Caco-2 (cell line): ENCODE data around the gene ATXN2L. TPM values are rescaled to one million over a fixed set of nuclear protein-coding genes. Genes with fewer than 3 reads are reported as not detected.
A peak's percentile ranks its signal among the peaks of the same experiment; 100 is the strongest.

ENCODE experiments used
- BruUV-seq: library from RNA; stranded (reverse); fragments of 400-500 nt; replicated peaks from 2 replicates; lab custom pipeline; 2021; lab: Mats Ljungman, UMichigan
- CTCF ChIA-PET: fragments of 300-600 bp; sonication (Branson Sonifier 250); formaldehyde crosslinking; loops from one replicate; lab custom pipeline; 2022; ENCODE audit warnings: antibody characterized with exemption; lab: Charles Lee
- POLR2A ChIA-PET: fragments of 300-600 bp; sonication (Branson Sonifier 250); formaldehyde crosslinking; loops from one replicate; lab custom pipeline; 2022; ENCODE audit warnings: antibody characterized with exemption; lab: Charles Lee
- DNase-seq, 2 experiments: peaks; one replicate each; pipeline versions ENCODE4 v3.0.0 to v3.0.0-alpha.2; 2020 to 2022
- H3K27me3 ChIP-seq: replicated peaks from 2 replicates; pipeline ENCODE4 v1.6.0; 2011; ENCODE audit warnings: low read length; ENCODE audit not compliant: control insufficient read depth, insufficient read depth
- H3K36me3 ChIP-seq: 2 replicates; pipeline ENCODE4 v1.5.1; 2011; ENCODE audit warnings: low read length; ENCODE audit not compliant: control insufficient read depth, insufficient read depth
- H3K4me1 ChIP-seq: fragments of 250-450 bp; sonication (Bioruptor Pico); 2 replicates; pipeline ENCODE4 v1.5.1; 2020; ENCODE audit warnings: mild to moderate bottlenecking
- H3K4me3 ChIP-seq: 2 replicates; pipeline ENCODE4 v1.5.1; 2011; ENCODE audit warnings: low read depth, mild to moderate bottlenecking, control low read depth, low read length
- H3K9me3 ChIP-seq: fragments of 250-450 bp; sonication (Bioruptor Pico); 2 replicates; pipeline ENCODE4 v1.5.1; 2020; ENCODE audit warnings: mild to moderate bottlenecking, moderate library complexity
- H3K27ac Mint-ChIP-seq: one replicate; pipeline ENCODE4 v1.8.0; 2022; ENCODE audit warnings: mixed read lengths; ENCODE audit not compliant: unreplicated experiment
- H3K27me3 Mint-ChIP-seq: one replicate; pipeline ENCODE4 v1.8.0; 2022; ENCODE audit warnings: mixed read lengths; ENCODE audit not compliant: insufficient read depth, unreplicated experiment
- H3K36me3 Mint-ChIP-seq: one replicate; pipeline ENCODE4 v1.8.0; 2022; ENCODE audit warnings: mild to moderate bottlenecking, mixed read lengths; ENCODE audit not compliant: insufficient read depth, unreplicated experiment
- H3K4me1 Mint-ChIP-seq: one replicate; pipeline ENCODE4 v1.8.0; 2022; ENCODE audit warnings: low read depth, mixed read lengths; ENCODE audit not compliant: unreplicated experiment
- H3K4me3 Mint-ChIP-seq: one replicate; pipeline ENCODE4 v1.8.0; 2022; ENCODE audit warnings: mild to moderate bottlenecking, moderate library complexity, mixed read lengths; ENCODE audit not compliant: unreplicated experiment
- H3K9me3 Mint-ChIP-seq: one replicate; pipeline ENCODE4 v1.8.0; 2022; ENCODE audit warnings: mixed read lengths; ENCODE audit not compliant: unreplicated experiment
- intact Hi-C: fragments of 100-400 bp; cut with micrococcal nuclease; formaldehyde crosslinking; loops from one replicate; pipeline ENCODE4 v1.10.0; 2022; ENCODE audit not compliant: unreplicated experiment
- total RNA-seq: library from RNA; stranded (reverse); gene quantifications from 2 replicates; pipeline ENCODE4 v1.2.3, GENCODE V29; 2022
- TF ChIP-seq, protein P1 (sequence below), 2 experiments: fragments of 200-600 bp in 1 of 2; IDR thresholded peaks; 1 replicate in 1 of 2; 2 replicates in 1 of 2; pipeline versions ENCODE4 v1.5.1 to v1.8.0; 2011 to 2022; ENCODE audit warnings: antibody characterized with exemption in 1 of 2, control low read depth in 1 of 2, inconsistent platforms in 1 of 2, low read depth in 1 of 2, low read length in 1 of 2, mild to moderate bottlenecking in 1 of 2, moderate library complexity in 1 of 2; ENCODE audit not compliant: insufficient read depth in 1 of 2, severe bottlenecking in 1 of 2, unreplicated experiment in 1 of 2

ATXN2L gene
- total RNA-seq, 1 experiment from 2014 or later = 352 TPM

DNA sequence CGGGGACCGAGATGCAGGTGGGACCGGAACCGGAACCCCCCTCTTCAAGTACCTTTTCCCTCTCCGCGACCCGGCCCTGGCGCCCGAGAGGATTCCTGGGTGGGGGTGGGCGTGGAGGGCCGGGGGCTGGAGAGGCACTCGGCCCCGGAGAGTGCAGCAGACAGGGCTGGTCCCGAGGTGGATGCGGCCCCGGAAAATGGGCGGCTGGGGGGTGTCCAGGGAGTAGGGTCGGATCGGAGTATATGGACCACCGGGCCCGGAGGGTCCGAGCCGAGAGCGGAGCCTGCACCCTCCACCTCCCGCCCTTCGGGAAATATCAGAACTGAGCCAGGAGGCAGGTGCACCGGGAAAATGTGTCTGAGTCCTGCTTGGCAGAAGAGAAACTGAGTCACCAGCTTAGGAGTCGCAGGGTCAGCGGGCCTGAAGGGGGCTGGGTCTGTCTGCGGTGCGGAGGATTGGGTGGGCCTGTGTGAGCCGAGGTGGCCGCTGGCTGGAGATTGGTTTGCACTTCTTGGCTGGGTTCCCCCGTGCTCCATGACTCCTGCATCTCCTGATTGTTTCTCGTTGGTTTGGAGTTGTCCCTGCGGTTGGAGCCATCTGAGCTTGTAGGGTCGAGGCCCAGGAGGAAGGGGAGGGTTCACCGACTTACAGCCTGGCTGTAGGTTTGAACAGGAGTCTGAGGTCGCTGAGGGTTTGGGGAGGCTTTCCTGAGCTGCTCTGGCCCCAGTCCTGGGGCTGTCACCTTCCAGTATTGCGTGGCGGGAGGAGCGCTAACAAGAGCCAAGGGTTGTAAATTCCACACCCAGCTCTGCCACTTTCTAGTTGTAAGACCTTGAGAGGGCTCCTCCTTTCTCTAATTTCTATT, 41.4 kb downstream of the ATXN2L start:
- Mint-ChIP-seq H3K36me3 (peaks cover 43% of the 10 kb centered on the region), H3K27me3 (no peaks in the 10 kb centered on the region), H3K9me3 (no peaks in the 10 kb centered on the region), H3K27ac (peak overlapping the region; percentile 96), H3K4me1 (peaks cover 13% of the 10 kb centered on the region), H3K4me3 (peak overlapping the region; percentile 94)
- ChIA-PET CTCF (interaction anchor here (1.9 kb wide), 1 partner anchor 81 kb away, joined by 8 read pairs; no protein-coding TSS in a partner anchor), POLR2A (interaction anchor here (1.1 to 1.5 kb wide), 2 partner anchors 16 to 109 kb away, joined by 3 to 6 read pairs; no protein-coding TSS in a partner anchor)
- H3K4me3 ChIP-seq = peak overlapping the region; percentile 48
- no peaks in the 10 kb centered on the region for H3K27me3 ChIP-seq
- TF ChIP-seq, protein P1, sequence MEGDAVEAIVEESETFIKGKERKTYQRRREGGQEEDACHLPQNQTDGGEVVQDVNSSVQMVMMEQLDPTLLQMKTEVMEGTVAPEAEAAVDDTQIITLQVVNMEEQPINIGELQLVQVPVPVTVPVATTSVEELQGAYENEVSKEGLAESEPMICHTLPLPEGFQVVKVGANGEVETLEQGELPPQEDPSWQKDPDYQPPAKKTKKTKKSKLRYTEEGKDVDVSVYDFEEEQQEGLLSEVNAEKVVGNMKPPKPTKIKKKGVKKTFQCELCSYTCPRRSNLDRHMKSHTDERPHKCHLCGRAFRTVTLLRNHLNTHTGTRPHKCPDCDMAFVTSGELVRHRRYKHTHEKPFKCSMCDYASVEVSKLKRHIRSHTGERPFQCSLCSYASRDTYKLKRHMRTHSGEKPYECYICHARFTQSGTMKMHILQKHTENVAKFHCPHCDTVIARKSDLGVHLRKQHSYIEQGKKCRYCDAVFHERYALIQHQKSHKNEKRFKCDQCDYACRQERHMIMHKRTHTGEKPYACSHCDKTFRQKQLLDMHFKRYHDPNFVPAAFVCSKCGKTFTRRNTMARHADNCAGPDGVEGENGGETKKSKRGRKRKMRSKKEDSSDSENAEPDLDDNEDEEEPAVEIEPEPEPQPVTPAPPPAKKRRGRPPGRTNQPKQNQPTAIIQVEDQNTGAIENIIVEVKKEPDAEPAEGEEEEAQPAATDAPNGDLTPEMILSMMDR (IDR thresholded peaks at IDR 0.05; ENCODE audit: insufficient read depth in 1 of 2, low read depth in 1 of 2, low read length in 1 of 2, severe bottlenecking in 1 of 2, unreplicated experiment in 1 of 2) = no peak
- no peak for DNase-seq
- no peaks in the 10 kb centered on the region; the same call in 1 of the 2 replicates for H3K36me3 ChIP-seq
- peaks cover 12% of the 10 kb centered on the region for H3K4me1 ChIP-seq
- H3K9me3 ChIP-seq = no peaks in the 10 kb centered on the region
- intact Hi-C loops = loop anchor here (1.0 to 5.0 kb wide), 3 partner anchors 15 to 83 kb away; partner anchors contain the start of gene TUFM
- no TSS peak for BruUV-seq

DNA sequence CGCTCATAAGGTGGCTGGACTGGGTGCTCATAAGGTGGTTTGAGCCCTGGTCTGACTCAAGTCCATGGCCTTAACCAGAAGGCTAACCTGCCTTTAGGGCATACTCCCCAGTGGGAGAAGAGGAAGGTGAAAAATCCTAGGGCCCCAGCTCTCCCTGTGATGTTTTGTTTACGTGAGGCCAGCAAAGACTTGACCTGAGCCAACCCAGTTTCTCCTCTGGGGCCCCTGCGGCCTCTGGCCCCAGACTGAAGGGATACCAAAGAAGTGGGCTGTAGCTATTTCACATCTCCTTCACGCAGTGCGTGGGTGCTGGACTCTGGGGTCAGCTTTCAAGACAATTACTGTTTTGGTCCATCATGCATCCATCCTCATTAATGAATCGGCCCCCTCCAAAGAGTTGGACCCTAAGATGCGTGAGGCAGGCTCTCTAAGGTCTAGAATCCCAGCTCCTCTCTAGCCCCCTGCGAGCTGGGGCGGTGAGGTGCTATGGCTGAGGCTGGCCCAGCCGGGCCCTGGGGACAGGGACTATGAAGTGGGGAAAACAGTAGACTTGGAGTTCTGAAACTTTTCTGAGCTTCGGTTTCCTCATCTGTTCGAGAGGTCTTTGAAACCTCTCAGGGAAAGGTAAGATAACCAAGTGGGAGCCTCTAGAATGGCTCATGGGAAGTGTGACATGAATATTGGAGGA, 42.3 kb downstream of the ATXN2L start:
- H3K36me3 Mint-ChIP-seq = peaks cover 50% of the 10 kb centered on the region

More for the DNA sequence above, 42.3 kb downstream of the ATXN2L start:
- Histone ChIP-seq H3K9me3 (no peaks in the 10 kb centered on the region), H3K36me3 (no peaks in the 10 kb centered on the region; the same call in 1 of the 2 replicates), H3K4me1 (peaks cover 12% of the 10 kb centered on the region), H3K27me3 (no peaks in the 10 kb centered on the region), H3K4me3 (peak overlapping the region; percentile 48)
- intact Hi-C loops = no loop called here
- no peak for DNase-seq
- BruUV-seq = TSS peak; percentile 57
- Mint-ChIP-seq H3K4me3 (peak overlapping the region; percentile 94), H3K27me3 (no peaks in the 10 kb centered on the region), H3K9me3 (no peaks in the 10 kb centered on the region), H3K27ac (no peak overlapping the region), H3K4me1 (peaks cover 13% of the 10 kb centered on the region)
- POLR2A ChIA-PET = no interaction called here
- TF ChIP-seq, protein P1 (IDR thresholded peaks at IDR 0.05; ENCODE audit: insufficient read depth in 1 of 2, low read depth in 1 of 2, low read length in 1 of 2, severe bottlenecking in 1 of 2, unreplicated experiment in 1 of 2) = no peak
- CTCF ChIA-PET = no interaction called here
